HepG2 (cell line): ENCODE results near the gene TXNDC2. TPM values are rescaled to one million over a fixed set of nuclear protein-coding genes. Genes with fewer than 3 reads are reported as not detected.

Experiments used
- ATAC-seq: fragments of 200-7000 bp; cut with Tn5 transposase; 3 replicates; pipeline ENCODE4 v1.9.1; 2020; ENCODE audit warnings: mild to moderate bottlenecking, moderate library complexity
- BruUV-seq: library from RNA; stranded (reverse); fragments of 400-500 nt; replicated peaks from 2 replicates; lab custom pipeline; 2021; lab: Mats Ljungman, UMichigan
- CTCF ChIA-PET: fragments of 300-600 bp; formaldehyde crosslinking; extraction: SDS; loops from one replicate; lab custom pipeline; 2021; ENCODE audit warnings: low total read pairs, inconsistent platforms, low intra/inter-chr PET ratio; lab: Yijun Ruan, JAX
- POLR2A ChIA-PET: fragments of 350-600 bp; sonication (Branson Sonifier 250); formaldehyde crosslinking; loops from one replicate; lab custom pipeline; 2020; ENCODE audit warnings: antibody characterized with exemption, inconsistent platforms; lab: Yijun Ruan, JAX
- DNase-seq: peaks from one replicate; pipeline ENCODE4 v3.0.0-alpha.2; 2015; ENCODE audit warnings: low spot score
- FAIRE-seq: peaks from 3 replicates; lab custom pipeline; 2011; peaks lifted over from hg19 to GRCh38; lab: Jason Lieb, UNC
- H2AFZ ChIP-seq: one replicate; pipeline ENCODE4 v1.6.1; 2011; ENCODE audit warnings: low read length, inconsistent platforms
- H3K27ac ChIP-seq: fragments of 300-600 bp; 3 replicates; pipeline ENCODE4 v1.8.0; 2011; ENCODE audit warnings: mixed run types, mild to moderate bottlenecking, mixed read lengths, low read length, inconsistent platforms; ENCODE audit not compliant: insufficient read depth; ENCODE audit errors: extremely low read length
- H3K27me3 ChIP-seq, 2 experiments: fragments of 200-600 bp in 1 of 2; 2 replicates in 1 of 2; 3 replicates in 1 of 2; pipeline versions ENCODE4 v1.6.0 to v1.8.0; 2011; ENCODE audit warnings: low read length in 2 of 2, mild to moderate bottlenecking in 2 of 2, moderate library complexity in 2 of 2, inconsistent platforms in 1 of 2; ENCODE audit not compliant: insufficient read depth in 2 of 2, control insufficient read depth in 1 of 2
- H3K36me3 ChIP-seq, 2 experiments: fragments of 200-600 bp in 1 of 2; replicated peaks in 1 of 2; 2 replicates in 1 of 2; 3 replicates in 1 of 2; pipeline versions ENCODE4 v1.5.1 to v1.8.0; 2011; ENCODE audit warnings: low read length in 2 of 2, inconsistent platforms in 1 of 2; ENCODE audit not compliant: insufficient read depth in 2 of 2, control insufficient read depth in 1 of 2
- H3K4me1 ChIP-seq: 2 replicates; pipeline ENCODE4 v1.5.1; 2012; ENCODE audit warnings: low read length, inconsistent platforms; ENCODE audit not compliant: insufficient read depth
- H3K4me2 ChIP-seq: 2 replicates; pipeline ENCODE4 v1.6.0; 2011; ENCODE audit warnings: low read depth, low read length, inconsistent platforms
- H3K4me3 ChIP-seq, 3 experiments: fragments of 200-600 bp in 1 of 3; sonication (generic), shearing (Covaris generic) in 1 of 3; replicated peaks in 1 of 3; 2 replicates each; pipeline ENCODE4 v1.5.1; 2011 to 2016; ENCODE audit warnings: low read length in 3 of 3, inconsistent platforms in 2 of 3, low read depth in 2 of 3, mild to moderate bottlenecking in 2 of 3, control low read depth in 1 of 3, mixed read lengths in 1 of 3; ENCODE audit not compliant: insufficient read depth in 1 of 3
- H3K79me2 ChIP-seq: one replicate; pipeline ENCODE4 v1.6.1; 2011; ENCODE audit warnings: low read length, inconsistent platforms; ENCODE audit not compliant: insufficient read depth
- H3K9ac ChIP-seq: 2 replicates; pipeline ENCODE4 v1.6.0; 2011; ENCODE audit warnings: mild to moderate bottlenecking, low read depth, low read length, inconsistent platforms; ENCODE audit not compliant: insufficient read depth
- H3K9me3 ChIP-seq: 2 replicates; pipeline ENCODE4 v1.5.1; 2012; ENCODE audit warnings: mild to moderate bottlenecking, low read length
- H4K20me1 ChIP-seq: 2 replicates; pipeline ENCODE4 v1.6.0; 2011; ENCODE audit warnings: inconsistent platforms, mild to moderate bottlenecking, low read length, moderate library complexity; ENCODE audit not compliant: insufficient read depth
- EHMT2 ChIP-seq: fragments of 200-600 bp; sonication (generic); IDR thresholded peaks from 2 replicates; pipeline ENCODE4 v1.7.0; 2017; ENCODE audit warnings: antibody characterized with exemption, low read depth, low read length, borderline replicate concordance
- JUND ChIP-seq: sonication (generic); formaldehyde crosslinking; IDR thresholded peaks from 2 replicates; pipeline ENCODE4 v1.8.0; 2022; ENCODE audit warnings: mild to moderate bottlenecking, missing genetic modification reagents
- KLF9 ChIP-seq: IDR thresholded peaks from 2 replicates; pipeline ENCODE4 v1.6.1; 2016; ENCODE audit warnings: low read depth
- NCOA2 ChIP-seq: sonication (generic); formaldehyde crosslinking; IDR thresholded peaks from 2 replicates; pipeline ENCODE4 v1.8.0; 2022; ENCODE audit warnings: inconsistent platforms
- POLR2AphosphoS5 ChIP-seq: IDR thresholded peaks from 2 replicates; pipeline ENCODE4 v1.6.1; 2012; ENCODE audit warnings: low read depth, low read length
- SRSF9 ChIP-seq: fragments of 200-400 bp; formaldehyde crosslinking; IDR thresholded peaks from 2 replicates; pipeline ENCODE4 v1.6.1; 2018; ENCODE audit warnings: borderline replicate concordance, mild to moderate bottlenecking, low read depth, low read length; ENCODE audit not compliant: insufficient read depth, poor library complexity, severe bottlenecking
- ZNF484 ChIP-seq: sonication (generic); formaldehyde crosslinking; IDR thresholded peaks from 2 replicates; pipeline ENCODE4 v1.5.1; 2020; ENCODE audit warnings: mild to moderate bottlenecking, low read depth, missing genetic modification reagents, borderline replicate concordance
- WGBS: methylation state at CpG from one replicate; pipeline ENCODE4 v1.1.6; 2017; ENCODE audit warnings: low lambda C conversion rate; 5-methylcytosine and 5-hydroxymethylcytosine counted together
- in situ Hi-C: cut with HindIII; loops from 2 replicates; pipeline ENCODE4 v1.10.0; 2017; ENCODE audit warnings: low pct_unique_long_range_greater_than_20kb; ENCODE audit not compliant: extremely low pct_ligation_motif_present
- intact Hi-C: fragments of 100-400 bp; cut with micrococcal nuclease; formaldehyde crosslinking; loops from one replicate; pipeline ENCODE4 v1.10.0; 2022; ENCODE audit not compliant: unreplicated experiment
- polyA plus RNA-seq, 8 experiments: library from polyadenylated mRNA; depleted of rRNA in 3 of 8; stranded (reverse) in 7 of 8; unstranded in 1 of 8; fragments of >200 nt; fragmentation: Illumina TruSeq in 4 of 8; extraction: Trizol in 4 of 8; gene quantifications; 2 replicates each; pipeline versions ENCODE4 v1.2.1 to v1.2.3, GENCODE V29; 2011 to 2016; ENCODE audit warnings: low read depth in 4 of 8, missing spikeins in 1 of 8, mixed read lengths in 1 of 8; ENCODE audit not compliant: insufficient read depth in 1 of 8
- total RNA-seq, 5 experiments: library from RNA; depleted of rRNA; stranded (reverse); fragments of >200 nt; fragmentation: Illumina TruSeq; extraction: Trizol; gene quantifications; 2 replicates each; pipeline ENCODE4 v1.2.3, GENCODE V29; 2016; ENCODE audit warnings: low read depth in 1 of 5
- TF ChIP-seq, protein P1 (sequence below): sonication (generic); formaldehyde crosslinking; IDR thresholded peaks from 2 replicates; pipeline ENCODE4 v1.8.0; 2022; ENCODE audit warnings: missing genetic modification reagents, low read depth, mild to moderate bottlenecking, borderline replicate concordance
- TF ChIP-seq, protein P2 (sequence below), 2 experiments: fragments of 450-650 bp in 1 of 2; sonication (generic) in 1 of 2; formaldehyde crosslinking in 1 of 2; IDR thresholded peaks; 2 replicates each; pipeline versions ENCODE4 v1.6.1 to v1.8.0; 2016 to 2022; ENCODE audit warnings: antibody characterized with exemption in 1 of 2, mild to moderate bottlenecking in 1 of 2, missing genetic modification reagents in 1 of 2

The TXNDC2 gene
- total and polyA plus RNA-seq, 2 of the 13 experiments (the other 11 are each of a cell fraction or from before 2014, with no cell fraction given), result not detected

DNA sequence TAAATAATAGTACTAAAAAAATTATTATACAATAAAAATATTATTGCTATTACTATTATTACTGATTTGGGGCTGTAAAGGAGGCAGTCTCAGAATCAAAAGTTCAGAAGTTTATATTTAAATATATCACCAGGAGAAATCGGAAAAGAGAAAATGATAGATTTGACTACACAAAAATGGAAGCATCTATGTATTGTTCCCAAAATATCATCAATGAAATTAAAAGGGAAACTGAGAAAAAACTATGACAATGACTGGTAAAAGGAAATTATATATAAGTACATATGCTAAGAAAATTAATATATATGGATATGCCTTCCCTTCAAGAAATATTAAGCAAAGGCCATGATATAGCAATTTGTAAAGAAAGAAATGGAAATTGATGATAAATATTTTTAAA is 7.7 kb upstream of the TXNDC2 start:
- Histone ChIP-seq H3K27ac (no peak overlapping the region), H3K27me3 (no peaks in the 10 kb centered on the region), H3K4me2 (no peak overlapping the region), H4K20me1 (no peaks in the 10 kb centered on the region), H3K4me1 (peaks cover 17% of the 10 kb centered on the region), H3K79me2 (no peaks in the 10 kb centered on the region), H3K9me3 (no peaks in the 10 kb centered on the region), H3K4me3 (no peak overlapping the region), H3K36me3 (no peaks in the 10 kb centered on the region), H3K9ac (no peak overlapping the region), H2AFZ (no peak overlapping the region)
- no peak for TF ChIP-seq JUND (CRISPR knock-in tag)
- no peak for TF ChIP-seq KLF9 (CRISPR knock-in tag)
- TF ChIP-seq POLR2AphosphoS5, result no peak
- no peak for TF ChIP-seq SRSF9
- TF ChIP-seq EHMT2, result no peak
- TF ChIP-seq, protein P1, sequence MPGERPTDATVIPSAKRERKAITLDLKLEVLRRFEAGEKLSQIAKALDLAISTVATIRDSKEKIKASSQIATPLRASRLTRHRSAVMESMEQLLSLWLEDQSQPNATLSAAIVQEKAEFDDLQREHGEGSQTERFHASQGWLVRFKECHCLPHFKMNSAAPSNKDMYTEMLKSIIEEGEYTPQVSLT (CRISPR knock-in tag), result no peak
- no peak for TF ChIP-seq NCOA2
- POLR2A ChIA-PET, result no interaction called here
- intact Hi-C loops, result no loop called here
- BruUV-seq, result no TSS peak
- CTCF ChIA-PET, result no interaction called here
- DNase-seq (no peak), ATAC-seq (no peak), FAIRE-seq (no peak)
- 100% methylated on average over 1 of the region's 1 CpG for WGBS
- in situ Hi-C loops, result no loop called here

DNA sequence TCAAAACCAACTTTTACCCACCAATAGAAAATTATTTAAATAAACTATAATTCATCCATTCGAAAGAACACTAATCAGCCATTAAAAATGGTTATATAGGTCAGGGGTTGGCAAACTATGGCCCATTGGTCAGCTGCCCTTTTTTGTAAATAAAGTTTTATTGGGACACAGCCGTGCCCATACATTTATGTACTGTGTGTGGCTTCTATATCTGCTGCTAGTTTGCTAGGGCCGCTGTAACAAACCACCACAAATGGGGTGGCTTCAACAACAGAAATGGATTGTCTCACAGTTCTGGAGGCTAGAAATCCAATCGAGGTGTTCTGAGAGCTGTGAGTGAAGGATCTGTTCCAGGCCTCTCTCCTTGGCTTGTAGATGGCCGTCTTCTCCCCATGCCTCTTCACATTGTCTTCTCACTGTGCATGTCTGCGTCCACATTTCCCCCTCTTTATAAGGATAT is 7.0 kb upstream of the TXNDC2 start:
- Histone ChIP-seq H3K4me3 (no peak overlapping the region), H4K20me1 (no peaks in the 10 kb centered on the region), H3K9me3 (no peaks in the 10 kb centered on the region), H3K36me3 (no peaks in the 10 kb centered on the region), H3K79me2 (no peaks in the 10 kb centered on the region), H3K27me3 (no peaks in the 10 kb centered on the region), H3K9ac (no peak overlapping the region), H3K27ac (no peak overlapping the region), H2AFZ (no peak overlapping the region), H3K4me1 (peaks cover 17% of the 10 kb centered on the region), H3K4me2 (no peak overlapping the region)
- ATAC-seq (no peak), FAIRE-seq (no peak), DNase-seq (no peak)
- no TSS peak for BruUV-seq
- in situ Hi-C loops (no loop called here), intact Hi-C loops (no loop called here)
- ChIA-PET POLR2A (no interaction called here), CTCF (no interaction called here)
- 95% methylated on average over 6 of the region's 6 CpGs for WGBS
- TF ChIP-seq ZNF484 (CRISPR knock-in tag), result no peak
- TF ChIP-seq, protein P2, sequence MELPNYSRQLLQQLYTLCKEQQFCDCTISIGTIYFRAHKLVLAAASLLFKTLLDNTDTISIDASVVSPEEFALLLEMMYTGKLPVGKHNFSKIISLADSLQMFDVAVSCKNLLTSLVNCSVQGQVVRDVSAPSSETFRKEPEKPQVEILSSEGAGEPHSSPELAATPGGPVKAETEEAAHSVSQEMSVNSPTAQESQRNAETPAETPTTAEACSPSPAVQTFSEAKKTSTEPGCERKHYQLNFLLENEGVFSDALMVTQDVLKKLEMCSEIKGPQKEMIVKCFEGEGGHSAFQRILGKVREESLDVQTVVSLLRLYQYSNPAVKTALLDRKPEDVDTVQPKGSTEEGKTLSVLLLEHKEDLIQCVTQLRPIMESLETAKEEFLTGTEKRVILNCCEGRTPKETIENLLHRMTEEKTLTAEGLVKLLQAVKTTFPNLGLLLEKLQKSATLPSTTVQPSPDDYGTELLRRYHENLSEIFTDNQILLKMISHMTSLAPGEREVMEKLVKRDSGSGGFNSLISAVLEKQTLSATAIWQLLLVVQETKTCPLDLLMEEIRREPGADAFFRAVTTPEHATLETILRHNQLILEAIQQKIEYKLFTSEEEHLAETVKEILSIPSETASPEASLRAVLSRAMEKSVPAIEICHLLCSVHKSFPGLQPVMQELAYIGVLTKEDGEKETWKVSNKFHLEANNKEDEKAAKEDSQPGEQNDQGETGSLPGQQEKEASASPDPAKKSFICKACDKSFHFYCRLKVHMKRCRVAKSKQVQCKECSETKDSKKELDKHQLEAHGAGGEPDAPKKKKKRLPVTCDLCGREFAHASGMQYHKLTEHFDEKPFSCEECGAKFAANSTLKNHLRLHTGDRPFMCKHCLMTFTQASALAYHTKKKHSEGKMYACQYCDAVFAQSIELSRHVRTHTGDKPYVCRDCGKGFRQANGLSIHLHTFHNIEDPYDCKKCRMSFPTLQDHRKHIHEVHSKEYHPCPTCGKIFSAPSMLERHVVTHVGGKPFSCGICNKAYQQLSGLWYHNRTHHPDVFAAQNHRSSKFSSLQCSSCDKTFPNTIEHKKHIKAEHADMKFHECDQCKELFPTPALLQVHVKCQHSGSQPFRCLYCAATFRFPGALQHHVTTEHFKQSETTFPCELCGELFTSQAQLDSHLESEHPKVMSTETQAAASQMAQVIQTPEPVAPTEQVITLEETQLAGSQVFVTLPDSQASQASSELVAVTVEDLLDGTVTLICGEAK (IDR thresholded peaks at IDR 0.05), result peak; percentile 38; the same call in 1 of the 2 replicates
- TF ChIP-seq, protein P2 (CRISPR knock-in tag; IDR thresholded peaks at IDR 0.05), result peak; percentile 94
